MM.1S (cell line): Measurements from ENCODE around the gene ITPR1.

Experiments
- DNase-seq: peaks from one replicate; pipeline ENCODE4 v3.0.0-alpha.2; 2015
- H2AFZ ChIP-seq: fragments of 300-600 bp; sonication (generic); 2 replicates; pipeline ENCODE4 v1.6.0; 2016; ENCODE audit warnings: antibody characterized with exemption, low read length
- H3F3A ChIP-seq: fragments of 300-600 bp; sonication (generic); 2 replicates; pipeline ENCODE4 v1.6.1; 2016; ENCODE audit warnings: mild to moderate bottlenecking, antibody characterized with exemption, low read length, moderate library complexity, mixed read lengths; ENCODE audit not compliant: insufficient read depth
- H3K27ac ChIP-seq: fragments of 300-600 bp; sonication (generic); 2 replicates; pipeline ENCODE4 v1.5.1; 2016; ENCODE audit warnings: mild to moderate bottlenecking, low read length
- H3K27me3 ChIP-seq: fragments of 300-600 bp; sonication (generic); replicated peaks from 2 replicates; pipeline ENCODE4 v1.6.0; 2016; ENCODE audit warnings: low read length; ENCODE audit not compliant: insufficient read depth
- H3K36me3 ChIP-seq: fragments of 300-600 bp; sonication (generic); replicated peaks from 2 replicates; pipeline ENCODE4 v1.6.1; 2016; ENCODE audit warnings: mild to moderate bottlenecking, low read length, mixed read lengths; ENCODE audit not compliant: insufficient read depth
- H3K4me1 ChIP-seq: fragments of 300-600 bp; sonication (generic); 2 replicates; pipeline ENCODE4 v1.6.1; 2016; ENCODE audit warnings: low read length, mixed read lengths
- H3K4me2 ChIP-seq: fragments of 300-600 bp; sonication (generic); 2 replicates; pipeline ENCODE4 v1.6.0; 2016; ENCODE audit warnings: low read depth, low read length
- H3K4me3 ChIP-seq: fragments of 300-600 bp; sonication (generic); 2 replicates; pipeline ENCODE4 v1.5.1; 2016; ENCODE audit warnings: low read length, mixed read lengths
- H3K79me2 ChIP-seq: fragments of 300-600 bp; sonication (generic); 2 replicates; pipeline ENCODE4 v1.6.1; 2016; ENCODE audit warnings: mixed run types, low read length, mixed read lengths
- H3K9ac ChIP-seq: fragments of 300-600 bp; sonication (generic); 2 replicates; pipeline ENCODE4 v1.6.1; 2016; ENCODE audit warnings: low read length, mixed read lengths
- H3K9me2 ChIP-seq: fragments of 300-600 bp; sonication (generic); replicated peaks from 2 replicates; pipeline ENCODE4 v1.6.1; 2016; ENCODE audit warnings: mild to moderate bottlenecking, low read length, mixed read lengths; ENCODE audit not compliant: insufficient read depth
- H3K9me3 ChIP-seq: fragments of 300-600 bp; sonication (generic); replicated peaks from 2 replicates; pipeline ENCODE4 v1.6.1; 2016; ENCODE audit warnings: mild to moderate bottlenecking, low read length, mixed read lengths; ENCODE audit not compliant: insufficient read depth
- H4K20me1 ChIP-seq: fragments of 300-600 bp; sonication (generic); 2 replicates; pipeline ENCODE4 v1.6.1; 2016; ENCODE audit warnings: mild to moderate bottlenecking, low read length, moderate library complexity, mixed read lengths; ENCODE audit not compliant: insufficient read depth
- CTCF ChIP-seq: fragments of 300-600 bp; sonication (generic); IDR thresholded peaks from 2 replicates; pipeline ENCODE4 v1.5.1; 2016; ENCODE audit warnings: antibody characterized with exemption, low read length, mixed read lengths
- EZH2 ChIP-seq: fragments of 300-600 bp; sonication (generic); optimal IDR thresholded peaks from 2 replicates; pipeline ENCODE3; 2017; ENCODE audit warnings: low read depth, mild to moderate bottlenecking, antibody characterized with exemption, low read length, mixed read lengths
- EZH2phosphoT487 ChIP-seq: fragments of 300-600 bp; sonication (generic); IDR thresholded peaks from 2 replicates; pipeline ENCODE4 v1.6.1; 2018; ENCODE audit warnings: antibody characterized with exemption, low read length

ITPR1 gene

GRCh38 chr3:4471907-4472306, 21.2 kb upstream of the ITPR1 start:
- Histone ChIP-seq H3K27ac (no peak overlapping the region), H3K27me3 (peaks cover 15% of the 10 kb centered on the region), H3K36me3 (no peaks in the 10 kb centered on the region), H3K9me2 (no peaks in the 10 kb centered on the region), H3K9me3 (no peaks in the 10 kb centered on the region), H3F3A (no peaks in the 10 kb centered on the region), H3K9ac (no peak overlapping the region), H3K4me2 (no peak overlapping the region), H3K79me2 (no peaks in the 10 kb centered on the region), H3K4me1 (no peaks in the 10 kb centered on the region), H2AFZ (no peak overlapping the region), H3K4me3 (no peak overlapping the region), H4K20me1 (no peaks in the 10 kb centered on the region)
- no peak for TF ChIP-seq EZH2phosphoT487
- no peak for TF ChIP-seq CTCF
- no peak for TF ChIP-seq EZH2
- no peak for DNase-seq

GRCh38 chr3:4472312-4472711, 20.8 kb upstream of the ITPR1 start:
- H3K4me1 ChIP-seq, result no peaks in the 10 kb centered on the region
- no peaks in the 10 kb centered on the region for H4K20me1 ChIP-seq
- H2AFZ ChIP-seq, result no peak overlapping the region
- no peaks in the 10 kb centered on the region for H3K9me3 ChIP-seq
- H3K4me2 ChIP-seq, result no peak overlapping the region
- H3K9ac ChIP-seq, result no peak overlapping the region
- no peak for TF ChIP-seq EZH2
- TF ChIP-seq EZH2phosphoT487, result no peak
- no peaks in the 10 kb centered on the region for H3K36me3 ChIP-seq
- H3K27ac ChIP-seq, result no peak overlapping the region
- no peak for DNase-seq
- peaks cover 15% of the 10 kb centered on the region for H3K27me3 ChIP-seq
- H3K79me2 ChIP-seq, result no peaks in the 10 kb centered on the region
- H3K9me2 ChIP-seq, result no peaks in the 10 kb centered on the region
- no peaks in the 10 kb centered on the region for H3F3A ChIP-seq
- no peak overlapping the region for H3K4me3 ChIP-seq

GRCh38 chr3:4472766-4473165, 20.4 kb upstream of the ITPR1 start:
- Histone ChIP-seq H3K4me1 (no peaks in the 10 kb centered on the region), H3K36me3 (no peaks in the 10 kb centered on the region), H4K20me1 (no peaks in the 10 kb centered on the region), H3K27me3 (peaks cover 15% of the 10 kb centered on the region), H3K4me3 (no peak overlapping the region), H3K9me2 (no peaks in the 10 kb centered on the region), H2AFZ (no peak overlapping the region), H3F3A (no peaks in the 10 kb centered on the region), H3K27ac (no peak overlapping the region), H3K79me2 (no peaks in the 10 kb centered on the region), H3K9ac (no peak overlapping the region), H3K4me2 (no peak overlapping the region), H3K9me3 (no peaks in the 10 kb centered on the region)
- TF ChIP-seq EZH2, result no peak
- no peak for DNase-seq

- Histone ChIP-seq H3K9me3 (no peaks in the 10 kb centered on the region), H3K27me3 (peaks cover 15% of the 10 kb centered on the region), H3K27ac (no peak overlapping the region), H3K9ac (no peak overlapping the region), H3K4me1 (no peaks in the 10 kb centered on the region), H2AFZ (0 out of 2 replicates have a peak overlapping the region, but pooled peaks have one; percentile 2), H4K20me1 (no peaks in the 10 kb centered on the region), H3K4me2 (no peak overlapping the region), H3K79me2 (no peaks in the 10 kb centered on the region), H3K4me3 (no peak overlapping the region), H3K36me3 (no peaks in the 10 kb centered on the region), H3K9me2 (no peaks in the 10 kb centered on the region), H3F3A (no peaks in the 10 kb centered on the region)
- TF ChIP-seq EZH2phosphoT487 (no peak), EZH2 (no peak), CTCF (no peak)
- DNase-seq, result no peak
Observed at GRCh38 chr3:4474683-4475490, 18.3 kb upstream of the ITPR1 start.
